ENCODE results near the gene CAB39L.

DNA sequence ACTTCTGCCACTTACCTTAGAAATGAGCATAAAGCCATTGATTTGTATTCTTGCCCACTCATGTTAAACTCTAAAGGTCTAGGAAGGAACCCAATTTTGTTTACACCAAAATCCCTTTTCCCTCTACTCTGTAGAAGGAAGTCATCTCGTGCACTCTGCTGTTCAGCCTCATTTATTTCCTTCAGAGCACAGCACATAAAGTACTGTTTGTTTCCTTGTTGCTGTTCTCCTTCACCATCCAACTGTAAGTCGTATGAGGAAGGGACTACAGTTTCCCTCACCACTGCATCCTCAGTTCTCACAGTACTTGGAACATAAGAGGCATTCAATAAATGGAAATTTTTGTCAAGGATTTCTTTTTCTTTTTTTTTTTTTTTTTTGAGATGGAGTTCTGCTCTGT, 171.6 kb downstream of the CAB39L start:
- TF ChIP-seq POLR2A (IDR thresholded peaks at IDR 0.05; ENCODE audit: low read depth, low read length) (no peak), FOS (IDR thresholded peaks at IDR 0.05; ENCODE audit: borderline replicate concordance, insufficient read depth, low read length) (no peak)
- TF ChIP-seq, protein P1, sequence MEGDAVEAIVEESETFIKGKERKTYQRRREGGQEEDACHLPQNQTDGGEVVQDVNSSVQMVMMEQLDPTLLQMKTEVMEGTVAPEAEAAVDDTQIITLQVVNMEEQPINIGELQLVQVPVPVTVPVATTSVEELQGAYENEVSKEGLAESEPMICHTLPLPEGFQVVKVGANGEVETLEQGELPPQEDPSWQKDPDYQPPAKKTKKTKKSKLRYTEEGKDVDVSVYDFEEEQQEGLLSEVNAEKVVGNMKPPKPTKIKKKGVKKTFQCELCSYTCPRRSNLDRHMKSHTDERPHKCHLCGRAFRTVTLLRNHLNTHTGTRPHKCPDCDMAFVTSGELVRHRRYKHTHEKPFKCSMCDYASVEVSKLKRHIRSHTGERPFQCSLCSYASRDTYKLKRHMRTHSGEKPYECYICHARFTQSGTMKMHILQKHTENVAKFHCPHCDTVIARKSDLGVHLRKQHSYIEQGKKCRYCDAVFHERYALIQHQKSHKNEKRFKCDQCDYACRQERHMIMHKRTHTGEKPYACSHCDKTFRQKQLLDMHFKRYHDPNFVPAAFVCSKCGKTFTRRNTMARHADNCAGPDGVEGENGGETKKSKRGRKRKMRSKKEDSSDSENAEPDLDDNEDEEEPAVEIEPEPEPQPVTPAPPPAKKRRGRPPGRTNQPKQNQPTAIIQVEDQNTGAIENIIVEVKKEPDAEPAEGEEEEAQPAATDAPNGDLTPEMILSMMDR (IDR thresholded peaks at IDR 0.05; ENCODE audit: extremely low read depth in 1 of 2, insufficient read depth in 1 of 2, low read depth in 1 of 2, low read length in 2 of 2), result no peak
- TF ChIP-seq, protein P2, sequence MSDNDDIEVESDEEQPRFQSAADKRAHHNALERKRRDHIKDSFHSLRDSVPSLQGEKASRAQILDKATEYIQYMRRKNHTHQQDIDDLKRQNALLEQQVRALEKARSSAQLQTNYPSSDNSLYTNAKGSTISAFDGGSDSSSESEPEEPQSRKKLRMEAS (IDR thresholded peaks at IDR 0.05; ENCODE audit: insufficient read depth, insufficient read length), result no peak

Data from endothelial cell of umbilical vein (primary cell).